Glutamatergic neuron (in vitro differentiated cells): Measurements from ENCODE around the gene KLHL22. TPM values are rescaled to one million over a fixed set of nuclear protein-coding genes. Genes with fewer than 3 reads are reported as not detected.
"Not testable (repeated sequence)": the region's sequence is repeated elsewhere in the genome, so short reads cannot be mapped to it uniquely, and the experiment has no call there.

Experiments
- DNase-seq: peaks from one replicate; pipeline ENCODE4 v3.0.0; 2022
- H3K27ac Mint-ChIP-seq: one replicate; pipeline ENCODE4 v1.8.0; 2020; ENCODE audit warnings: mild to moderate bottlenecking, mixed read lengths, inconsistent platforms; ENCODE audit not compliant: unreplicated experiment
- H3K27me3 Mint-ChIP-seq: one replicate; pipeline ENCODE4 v1.8.0; 2020; ENCODE audit warnings: mild to moderate bottlenecking, moderate library complexity, mixed read lengths, inconsistent platforms; ENCODE audit not compliant: unreplicated experiment
- H3K36me3 Mint-ChIP-seq: one replicate; pipeline ENCODE4 v1.8.0; 2020; ENCODE audit warnings: mild to moderate bottlenecking, mixed read lengths, inconsistent platforms; ENCODE audit not compliant: unreplicated experiment
- H3K4me1 Mint-ChIP-seq: one replicate; pipeline ENCODE4 v1.8.0; 2020; ENCODE audit warnings: mild to moderate bottlenecking, low read depth, mixed read lengths, inconsistent platforms; ENCODE audit not compliant: unreplicated experiment
- H3K4me3 Mint-ChIP-seq: one replicate; pipeline ENCODE4 v1.8.0; 2020; ENCODE audit warnings: mild to moderate bottlenecking, mixed read lengths, inconsistent platforms; ENCODE audit not compliant: unreplicated experiment
- H3K9me3 Mint-ChIP-seq: one replicate; pipeline ENCODE4 v1.8.0; 2020; ENCODE audit warnings: mild to moderate bottlenecking, moderate library complexity, mixed read lengths, inconsistent platforms; ENCODE audit not compliant: unreplicated experiment
- total RNA-seq: library from RNA; stranded (reverse); fragmentation: NEBNext Ultra II Directional; extraction: Animal tissue kit (Norgen Biotek cat#: 25700); gene quantifications from one replicate; pipeline ENCODE4 v1.2.1, GENCODE V29; 2021; ENCODE audit not compliant: unreplicated experiment
- TF ChIP-seq, protein P1 (sequence below): fragments of 200-600 bp; sonication (generic); IDR thresholded peaks from one replicate; pipeline ENCODE4 v1.5.0; 2021; ENCODE audit not compliant: partially characterized antibody, unreplicated experiment

KLHL22 gene
- total RNA-seq, 1 donor from 2014 or later = 20.2 TPM

DNA sequence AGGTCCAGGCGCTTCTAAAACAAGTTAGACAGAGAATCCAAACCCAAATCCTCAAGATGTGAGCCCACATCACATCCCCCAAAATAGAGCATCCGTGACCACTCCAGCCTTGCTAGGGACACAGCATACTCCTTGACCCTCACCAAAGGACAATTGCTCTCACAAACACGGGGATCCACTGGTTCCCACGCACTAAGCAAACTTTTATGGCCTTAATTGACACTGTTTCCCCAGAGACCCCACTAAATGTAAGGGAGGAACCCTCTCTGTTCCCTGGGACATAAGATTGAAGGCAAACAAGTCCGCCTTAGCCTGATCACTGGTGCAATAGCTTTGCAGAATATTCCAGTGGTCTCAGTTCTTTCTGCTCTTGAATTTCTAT, 81.5 kb downstream of the KLHL22 start:
- DNase-seq = no peak
- no peaks in the 10 kb centered on the region for H3K36me3 Mint-ChIP-seq
- TF ChIP-seq, protein P1, sequence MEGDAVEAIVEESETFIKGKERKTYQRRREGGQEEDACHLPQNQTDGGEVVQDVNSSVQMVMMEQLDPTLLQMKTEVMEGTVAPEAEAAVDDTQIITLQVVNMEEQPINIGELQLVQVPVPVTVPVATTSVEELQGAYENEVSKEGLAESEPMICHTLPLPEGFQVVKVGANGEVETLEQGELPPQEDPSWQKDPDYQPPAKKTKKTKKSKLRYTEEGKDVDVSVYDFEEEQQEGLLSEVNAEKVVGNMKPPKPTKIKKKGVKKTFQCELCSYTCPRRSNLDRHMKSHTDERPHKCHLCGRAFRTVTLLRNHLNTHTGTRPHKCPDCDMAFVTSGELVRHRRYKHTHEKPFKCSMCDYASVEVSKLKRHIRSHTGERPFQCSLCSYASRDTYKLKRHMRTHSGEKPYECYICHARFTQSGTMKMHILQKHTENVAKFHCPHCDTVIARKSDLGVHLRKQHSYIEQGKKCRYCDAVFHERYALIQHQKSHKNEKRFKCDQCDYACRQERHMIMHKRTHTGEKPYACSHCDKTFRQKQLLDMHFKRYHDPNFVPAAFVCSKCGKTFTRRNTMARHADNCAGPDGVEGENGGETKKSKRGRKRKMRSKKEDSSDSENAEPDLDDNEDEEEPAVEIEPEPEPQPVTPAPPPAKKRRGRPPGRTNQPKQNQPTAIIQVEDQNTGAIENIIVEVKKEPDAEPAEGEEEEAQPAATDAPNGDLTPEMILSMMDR = no peak
- peaks cover 2% of the 10 kb centered on the region for H3K9me3 Mint-ChIP-seq
- peaks cover 5% of the 10 kb centered on the region for H3K4me1 Mint-ChIP-seq
- no peak overlapping the region for H3K27ac Mint-ChIP-seq
- no peak overlapping the region for H3K4me3 Mint-ChIP-seq
- peaks cover 3% of the 10 kb centered on the region for H3K27me3 Mint-ChIP-seq

- no peak overlapping the region for H3K4me3 Mint-ChIP-seq
- no peaks in the 10 kb centered on the region for H3K36me3 Mint-ChIP-seq
- peaks cover 5% of the 10 kb centered on the region for H3K4me1 Mint-ChIP-seq
- no peak for DNase-seq
- no peaks in the 10 kb centered on the region for H3K9me3 Mint-ChIP-seq
- TF ChIP-seq, protein P1 = no peak
- H3K27ac Mint-ChIP-seq = no peak overlapping the region
- no peaks in the 10 kb centered on the region for H3K27me3 Mint-ChIP-seq
These were observed 82.2 kb downstream of the KLHL22 start for GRCh38 chr22:20413217-20414058.

DNA sequence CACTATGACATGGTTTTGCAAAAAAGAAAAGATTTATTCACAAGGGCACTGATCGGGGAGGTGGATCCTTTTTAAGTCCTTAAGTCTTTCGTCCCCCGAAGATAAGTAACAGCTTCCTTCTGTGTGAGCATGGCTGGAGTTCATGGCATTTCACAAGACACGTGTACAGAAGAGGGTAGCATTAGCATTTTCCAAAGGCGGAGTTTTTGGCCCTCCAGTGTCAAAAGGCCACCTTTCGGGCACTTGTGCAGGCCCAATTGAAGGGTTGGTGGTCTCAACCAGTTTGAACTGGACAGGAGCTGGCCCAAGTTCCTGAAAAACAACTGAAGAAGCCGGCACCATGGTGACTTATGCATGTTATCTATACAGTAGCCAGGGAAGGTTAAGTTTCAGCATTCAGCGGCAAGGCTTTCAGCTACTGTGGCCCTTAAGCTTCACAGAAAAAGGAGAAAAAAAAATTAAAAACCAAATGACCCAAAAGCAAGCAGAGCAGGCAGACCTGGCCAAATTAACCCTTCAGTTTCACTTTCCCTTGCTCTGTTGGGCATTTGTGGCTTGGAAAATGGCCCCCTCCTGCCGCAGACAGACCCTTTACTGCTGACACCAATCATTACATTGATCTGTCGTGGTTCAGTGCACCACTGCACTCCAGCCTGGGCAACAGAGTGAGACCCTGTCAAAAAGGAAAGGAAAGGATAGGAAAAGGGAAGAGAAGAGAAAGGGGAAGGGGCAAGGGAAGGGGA, 83.0 kb downstream of the KLHL22 start:
- H3K27ac Mint-ChIP-seq = no peak overlapping the region
- H3K27me3 Mint-ChIP-seq = no peaks in the 10 kb centered on the region
- no peaks in the 10 kb centered on the region for H3K9me3 Mint-ChIP-seq
- DNase-seq = no peak
- peaks cover 5% of the 10 kb centered on the region for H3K4me1 Mint-ChIP-seq
- H3K36me3 Mint-ChIP-seq = no peaks in the 10 kb centered on the region
- TF ChIP-seq, protein P1 = no peak
- no peak overlapping the region for H3K4me3 Mint-ChIP-seq

GRCh38 chr22:20409385-20409784, 86.2 kb downstream of the KLHL22 start:
- not testable (repeated sequence) for H3K4me1 Mint-ChIP-seq, H3K36me3 Mint-ChIP-seq, H3K27ac Mint-ChIP-seq, H3K9me3 Mint-ChIP-seq, H3K27me3 Mint-ChIP-seq, H3K4me3 Mint-ChIP-seq, DNase-seq

DNA sequence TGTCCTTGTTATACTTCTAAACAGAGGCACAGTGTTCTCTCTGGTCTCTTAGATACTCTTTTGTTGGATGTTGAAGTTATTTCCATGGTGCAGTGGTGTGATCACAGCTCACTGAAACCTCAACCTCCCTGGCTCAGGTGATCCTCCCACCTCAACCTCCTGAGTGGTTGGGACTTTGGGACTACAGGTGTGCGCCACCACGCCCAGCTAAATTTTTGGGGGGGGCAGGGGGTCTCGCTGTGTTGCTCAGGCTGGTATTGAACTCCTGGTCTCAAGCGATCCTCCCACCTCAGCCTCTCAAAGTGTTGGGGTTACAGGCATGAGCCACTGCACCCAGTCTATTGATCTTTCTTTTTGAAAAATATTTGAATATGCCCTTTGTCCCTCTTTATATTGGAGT, 86.7 kb downstream of the KLHL22 start:
- no peak for DNase-seq
- TF ChIP-seq, protein P1 = no peak
- Mint-ChIP-seq H3K9me3 (peaks cover 3% of the 10 kb centered on the region), H3K27me3 (no peaks in the 10 kb centered on the region), H3K4me3 (no peak overlapping the region), H3K27ac (no peak overlapping the region), H3K4me1 (peaks cover 5% of the 10 kb centered on the region), H3K36me3 (no peaks in the 10 kb centered on the region)
